Neural crest cell (in vitro differentiated cells): ENCODE measurements around the gene CNTN4. TPM values are rescaled to one million over a fixed set of nuclear protein-coding genes. Genes with fewer than 3 reads are reported as not detected.

Experiments used
- DNase-seq: peaks from one replicate; pipeline ENCODE4 v3.0.0; 2021; ENCODE audit warnings: low read depth, mixed read lengths, low spot score
- H3K27ac Mint-ChIP-seq: one replicate; pipeline ENCODE4 v1.8.0; 2021; ENCODE audit warnings: mild to moderate bottlenecking, mixed read lengths; ENCODE audit not compliant: unreplicated experiment
- H3K27me3 Mint-ChIP-seq: 2 replicates; pipeline ENCODE4 v1.8.0; 2021; ENCODE audit warnings: low read depth, mild to moderate bottlenecking, mixed read lengths
- H3K36me3 Mint-ChIP-seq: 2 replicates; pipeline ENCODE4 v1.8.0; 2021; ENCODE audit warnings: low read depth, mild to moderate bottlenecking, mixed read lengths
- H3K4me1 Mint-ChIP-seq: 2 replicates; pipeline ENCODE4 v1.8.0; 2021; ENCODE audit warnings: mixed read lengths
- H3K4me3 Mint-ChIP-seq: one replicate; pipeline ENCODE4 v1.8.0; 2021; ENCODE audit warnings: mild to moderate bottlenecking, mixed read lengths
- H3K9me3 Mint-ChIP-seq: 2 replicates; pipeline ENCODE4 v1.8.0; 2021; ENCODE audit warnings: mixed read lengths
- CTCF ChIP-seq: fragments of 200-600 bp; sonication (generic); conservative IDR thresholded peaks from 2 replicates; pipeline ENCODE4 v1.5.0; 2021; ENCODE audit warnings: antibody characterized with exemption, mild to moderate bottlenecking
- total RNA-seq: library from RNA; stranded (reverse); gene quantifications from 2 replicates; pipeline ENCODE4 v1.2.1, GENCODE V29; 2021

CNTN4 gene
- total RNA-seq, 1 donor from 2014 or later, result 2.9 TPM

DNA sequence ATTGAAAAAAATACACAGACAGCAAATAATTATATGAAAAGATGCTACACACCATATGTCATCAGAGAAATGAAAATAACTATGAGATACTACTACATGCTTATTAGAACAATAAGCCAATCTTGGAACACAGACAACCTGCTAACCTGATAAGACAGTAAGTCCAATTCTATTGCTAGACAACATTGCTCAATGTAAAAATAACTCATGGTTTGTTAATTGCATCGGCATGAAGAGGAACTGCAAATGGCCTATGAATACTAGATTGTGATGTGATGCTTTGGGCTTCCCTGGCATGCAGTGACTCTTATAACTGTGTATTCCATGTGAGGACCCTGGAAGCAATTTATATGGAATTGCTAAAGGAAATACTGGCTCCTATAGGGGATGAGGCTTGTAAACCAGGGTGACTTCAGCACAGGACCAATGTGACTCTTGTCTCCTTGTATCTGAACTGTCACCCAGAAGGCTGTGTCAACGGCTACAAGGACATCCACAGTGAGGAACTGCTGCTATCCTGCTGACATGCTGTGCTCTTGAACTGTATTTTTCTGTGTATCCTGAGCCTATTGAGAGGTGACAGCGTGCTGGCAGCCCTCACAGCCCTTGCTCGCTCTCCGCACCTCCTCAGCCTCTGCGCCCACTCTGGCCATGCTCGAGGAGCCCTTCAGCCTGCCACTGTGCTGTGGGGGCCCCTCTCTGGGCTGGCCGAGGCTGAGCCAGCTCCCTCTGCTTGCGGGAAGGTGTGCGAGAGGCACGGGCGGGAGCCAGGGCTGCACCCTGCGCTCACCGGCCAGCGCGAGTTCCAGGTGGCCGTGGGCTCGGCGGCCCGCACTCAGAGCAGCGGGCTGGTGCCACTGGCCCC is 385.7 kb downstream of the CNTN4 start:
- H3K4me3 Mint-ChIP-seq, result no peak overlapping the region
- peaks cover 5% of the 10 kb centered on the region for H3K9me3 Mint-ChIP-seq
- TF ChIP-seq CTCF, result no peak
- no peaks in the 10 kb centered on the region for H3K27me3 Mint-ChIP-seq
- no peaks in the 10 kb centered on the region for H3K4me1 Mint-ChIP-seq
- no peak for DNase-seq
- H3K36me3 Mint-ChIP-seq, result no peaks in the 10 kb centered on the region
- H3K27ac Mint-ChIP-seq, result no peak overlapping the region

DNA sequence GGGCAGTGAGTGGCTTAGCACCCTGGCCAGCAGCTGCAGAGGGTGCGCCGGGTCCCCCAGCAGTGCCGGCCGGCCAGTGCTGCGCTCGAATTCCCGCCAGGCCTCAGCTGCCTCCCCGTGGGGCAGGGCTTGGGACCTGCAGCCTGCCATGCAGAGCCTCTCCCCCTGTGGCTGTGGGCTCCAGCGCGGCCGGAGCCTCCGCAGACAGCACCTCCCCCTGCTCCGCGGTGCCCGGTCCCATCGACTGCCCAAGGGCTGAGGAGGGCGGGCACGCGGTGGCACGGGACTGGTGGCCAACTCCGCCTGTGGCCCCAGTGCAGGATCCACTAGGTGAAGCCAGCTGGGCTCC is 386.3 kb downstream of the CNTN4 start:
- no peak for TF ChIP-seq CTCF
- Mint-ChIP-seq H3K27me3 (no peaks in the 10 kb centered on the region), H3K9me3 (peaks cover 5% of the 10 kb centered on the region), H3K27ac (no peak overlapping the region), H3K36me3 (no peaks in the 10 kb centered on the region), H3K4me1 (no peaks in the 10 kb centered on the region), H3K4me3 (no peak overlapping the region)
- DNase-seq, result no peak

- no peaks in the 10 kb centered on the region for H3K9me3 Mint-ChIP-seq
- no peaks in the 10 kb centered on the region for H3K36me3 Mint-ChIP-seq
- no peak overlapping the region for H3K4me3 Mint-ChIP-seq
- DNase-seq, result no peak
- H3K4me1 Mint-ChIP-seq, result no peaks in the 10 kb centered on the region
- no peak for TF ChIP-seq CTCF
- H3K27ac Mint-ChIP-seq, result no peak overlapping the region
- H3K27me3 Mint-ChIP-seq, result no peaks in the 10 kb centered on the region
These were observed 397.1 kb downstream of the CNTN4 start for GRCh38 chr3:2495746-2496145.

DNA sequence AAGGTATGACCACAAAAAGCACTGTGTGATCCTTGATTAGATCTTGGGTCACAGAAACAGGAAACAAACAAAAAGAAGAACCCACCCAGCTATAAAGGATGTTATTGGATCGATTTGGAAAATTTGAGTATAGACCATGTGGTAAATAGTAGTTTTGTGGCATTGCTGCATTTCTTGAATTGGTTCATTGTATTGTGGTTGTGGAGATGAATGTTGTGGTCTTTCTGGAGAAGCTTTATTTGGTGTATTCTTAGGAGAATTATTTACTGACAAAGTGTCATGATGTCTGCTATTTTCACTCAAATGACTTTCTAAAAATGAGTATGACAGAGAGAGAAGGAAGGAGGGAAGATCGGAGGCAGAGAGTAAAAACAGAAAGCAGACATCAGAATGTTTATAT is 406.2 kb downstream of the CNTN4 start:
- peaks cover 10% of the 10 kb centered on the region for H3K4me1 Mint-ChIP-seq
- no peaks in the 10 kb centered on the region for H3K36me3 Mint-ChIP-seq
- no peak overlapping the region for H3K4me3 Mint-ChIP-seq
- TF ChIP-seq CTCF, result no peak
- no peaks in the 10 kb centered on the region for H3K27me3 Mint-ChIP-seq
- DNase-seq, result no peak
- no peak overlapping the region for H3K27ac Mint-ChIP-seq
- no peaks in the 10 kb centered on the region for H3K9me3 Mint-ChIP-seq

- Mint-ChIP-seq H3K27me3 (no peaks in the 10 kb centered on the region), H3K9me3 (no peaks in the 10 kb centered on the region), H3K4me3 (no peak overlapping the region), H3K4me1 (peaks cover 18% of the 10 kb centered on the region), H3K27ac (no peak overlapping the region), H3K36me3 (no peaks in the 10 kb centered on the region)
- DNase-seq, result no peak
- no peak for TF ChIP-seq CTCF
These were observed 408.1 kb downstream of the CNTN4 start for GRCh38 chr3:2506776-2507175.
